ENCODE measurements around the gene DOCK4. TPM values are rescaled to one million over a fixed set of nuclear protein-coding genes. Genes with fewer than 3 reads are reported as not detected.

Gene DOCK4
- total RNA-seq, 4 donors from 2014 or later: 6.4 to 20.5 (median 9.7) TPM

DNA sequence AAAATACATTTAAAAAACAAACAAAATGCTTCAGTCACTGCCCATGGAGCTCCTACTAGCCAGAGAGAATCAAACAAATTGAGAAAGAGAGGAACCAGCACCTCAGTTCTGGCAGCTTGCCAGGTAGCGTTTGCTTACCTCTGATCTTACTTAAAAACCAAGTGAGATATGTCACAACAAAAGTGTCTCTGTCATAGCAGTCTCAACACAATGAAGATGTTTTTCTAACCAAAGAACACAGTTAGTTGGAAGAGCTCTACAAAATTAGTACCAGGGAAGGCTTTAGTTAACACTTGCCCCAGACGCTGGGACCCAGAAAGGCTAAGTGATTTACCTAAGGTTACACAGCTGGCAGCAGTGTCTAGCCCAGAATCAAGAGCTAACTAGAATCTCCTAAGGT, 3.4 kb downstream of the DOCK4 start:
- peaks cover 26% of the 10 kb centered on the region for H3K4me1 ChIP-seq
- no peak for DNase-seq (ENCODE audit: low spot score in 2 of 2)
- WGBS: 32% methylated on average over 2 of the region's 2 CpGs

DNA sequence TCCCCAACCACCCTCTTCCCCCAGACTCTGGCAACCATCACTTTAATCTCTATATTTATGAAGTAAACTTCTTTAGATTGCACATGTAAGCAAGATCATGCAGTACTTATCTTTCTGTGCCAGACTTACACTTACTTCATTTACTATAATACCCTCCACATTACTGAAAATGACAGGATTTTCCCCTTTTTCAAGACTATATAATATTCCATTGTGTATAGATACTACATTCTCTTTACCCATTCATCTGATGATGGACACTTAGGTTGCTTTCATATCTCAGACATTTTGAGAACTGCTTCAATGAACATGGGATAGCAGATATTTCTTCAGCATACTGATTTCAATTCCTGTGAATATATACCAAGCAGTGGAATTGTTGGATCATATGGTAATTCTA, 4.4 kb downstream of the DOCK4 start:
- H3K27ac ChIP-seq: no peak overlapping the region
- H3K4me1 ChIP-seq: peaks cover 18% of the 10 kb centered on the region
- no peak for DNase-seq (ENCODE audit: low spot score in 2 of 2)
- H3K36me3 ChIP-seq: no peaks in the 10 kb centered on the region
- H3K27me3 ChIP-seq: no peaks in the 10 kb centered on the region
- H3K9me3 ChIP-seq: no peaks in the 10 kb centered on the region
- TF ChIP-seq, protein P1, sequence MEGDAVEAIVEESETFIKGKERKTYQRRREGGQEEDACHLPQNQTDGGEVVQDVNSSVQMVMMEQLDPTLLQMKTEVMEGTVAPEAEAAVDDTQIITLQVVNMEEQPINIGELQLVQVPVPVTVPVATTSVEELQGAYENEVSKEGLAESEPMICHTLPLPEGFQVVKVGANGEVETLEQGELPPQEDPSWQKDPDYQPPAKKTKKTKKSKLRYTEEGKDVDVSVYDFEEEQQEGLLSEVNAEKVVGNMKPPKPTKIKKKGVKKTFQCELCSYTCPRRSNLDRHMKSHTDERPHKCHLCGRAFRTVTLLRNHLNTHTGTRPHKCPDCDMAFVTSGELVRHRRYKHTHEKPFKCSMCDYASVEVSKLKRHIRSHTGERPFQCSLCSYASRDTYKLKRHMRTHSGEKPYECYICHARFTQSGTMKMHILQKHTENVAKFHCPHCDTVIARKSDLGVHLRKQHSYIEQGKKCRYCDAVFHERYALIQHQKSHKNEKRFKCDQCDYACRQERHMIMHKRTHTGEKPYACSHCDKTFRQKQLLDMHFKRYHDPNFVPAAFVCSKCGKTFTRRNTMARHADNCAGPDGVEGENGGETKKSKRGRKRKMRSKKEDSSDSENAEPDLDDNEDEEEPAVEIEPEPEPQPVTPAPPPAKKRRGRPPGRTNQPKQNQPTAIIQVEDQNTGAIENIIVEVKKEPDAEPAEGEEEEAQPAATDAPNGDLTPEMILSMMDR (IDR thresholded peaks at IDR 0.05): no peak
- TF ChIP-seq POLR2A (IDR thresholded peaks at IDR 0.05) (no peak), EP300 (IDR thresholded peaks at IDR 0.05) (no peak), POLR2AphosphoS5 (IDR thresholded peaks at IDR 0.05) (no peak)
- H3K4me3 ChIP-seq: no peak overlapping the region

More for the DNA sequence above, 3.4 kb downstream of the DOCK4 start:
- Histone ChIP-seq H3K27ac (no peak overlapping the region), H3K9me3 (no peaks in the 10 kb centered on the region), H3K4me3 (no peak overlapping the region), H3K36me3 (no peaks in the 10 kb centered on the region), H3K27me3 (no peaks in the 10 kb centered on the region)
- TF ChIP-seq, protein P1 (IDR thresholded peaks at IDR 0.05): no peak
- TF ChIP-seq POLR2A (IDR thresholded peaks at IDR 0.05): no peak
- no peak for TF ChIP-seq POLR2AphosphoS5 (IDR thresholded peaks at IDR 0.05)
- no peak for TF ChIP-seq EP300 (IDR thresholded peaks at IDR 0.05)

DNA sequence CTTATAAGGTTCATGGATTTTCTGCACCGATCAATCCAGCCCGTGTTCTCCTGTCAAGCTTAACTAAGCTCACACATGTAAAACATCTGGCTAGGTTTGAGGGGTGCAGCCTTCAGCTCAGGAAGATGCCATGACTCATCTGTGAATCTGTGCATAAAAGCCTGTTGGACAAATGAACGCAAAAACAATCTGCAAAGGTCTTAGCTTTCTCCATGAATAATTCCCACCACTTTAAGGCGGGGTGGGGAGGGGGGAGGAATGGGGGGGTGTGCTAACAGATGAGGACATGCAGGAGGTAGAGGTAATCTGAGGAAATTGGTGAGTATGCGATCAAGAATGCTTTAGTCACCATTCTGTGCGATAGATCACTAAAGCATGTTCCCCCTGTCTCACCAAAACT, 4.8 kb downstream of the DOCK4 start:
- Histone ChIP-seq H3K27me3 (no peaks in the 10 kb centered on the region), H3K9me3 (no peaks in the 10 kb centered on the region), H3K4me1 (peaks cover 18% of the 10 kb centered on the region), H3K36me3 (no peaks in the 10 kb centered on the region), H3K4me3 (no peak overlapping the region), H3K27ac (no peak overlapping the region)
- TF ChIP-seq POLR2A (IDR thresholded peaks at IDR 0.05): no peak
- DNase-seq (ENCODE audit: low spot score in 2 of 2): no peak
- 65% methylated on average over 6 of the region's 6 CpGs for WGBS

DNA sequence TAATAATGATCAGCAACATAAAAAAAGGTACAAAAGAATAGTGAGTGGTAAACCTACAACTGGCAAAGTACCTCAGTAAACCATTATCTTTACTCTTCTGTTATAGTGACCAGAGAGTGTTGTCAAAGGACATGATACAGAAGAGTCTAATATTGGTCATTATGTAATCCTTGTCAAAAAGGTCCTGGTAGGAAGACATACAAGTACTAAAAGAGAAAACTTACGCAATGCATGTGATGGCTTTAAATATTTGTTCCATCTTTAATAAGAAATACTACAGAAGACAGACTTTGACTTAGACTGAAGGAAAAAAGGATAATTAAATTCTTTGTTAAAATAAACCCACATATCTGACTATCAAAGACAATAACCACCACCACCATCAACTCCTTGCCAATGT, 6.5 kb downstream of the DOCK4 start:
- no peak for DNase-seq (ENCODE audit: low spot score in 2 of 2)
- Histone ChIP-seq H3K4me1 (peaks cover 16% of the 10 kb centered on the region), H3K9me3 (no peaks in the 10 kb centered on the region), H3K27me3 (no peaks in the 10 kb centered on the region), H3K4me3 (no peak overlapping the region), H3K36me3 (no peaks in the 10 kb centered on the region), H3K27ac (no peak overlapping the region)
- TF ChIP-seq POLR2A (IDR thresholded peaks at IDR 0.05) (no peak), POLR2AphosphoS5 (IDR thresholded peaks at IDR 0.05) (no peak), EP300 (IDR thresholded peaks at IDR 0.05) (no peak)
- TF ChIP-seq, protein P1 (IDR thresholded peaks at IDR 0.05): no peak
- 96% methylated on average over 1 of the region's 1 CpG for WGBS

DNA sequence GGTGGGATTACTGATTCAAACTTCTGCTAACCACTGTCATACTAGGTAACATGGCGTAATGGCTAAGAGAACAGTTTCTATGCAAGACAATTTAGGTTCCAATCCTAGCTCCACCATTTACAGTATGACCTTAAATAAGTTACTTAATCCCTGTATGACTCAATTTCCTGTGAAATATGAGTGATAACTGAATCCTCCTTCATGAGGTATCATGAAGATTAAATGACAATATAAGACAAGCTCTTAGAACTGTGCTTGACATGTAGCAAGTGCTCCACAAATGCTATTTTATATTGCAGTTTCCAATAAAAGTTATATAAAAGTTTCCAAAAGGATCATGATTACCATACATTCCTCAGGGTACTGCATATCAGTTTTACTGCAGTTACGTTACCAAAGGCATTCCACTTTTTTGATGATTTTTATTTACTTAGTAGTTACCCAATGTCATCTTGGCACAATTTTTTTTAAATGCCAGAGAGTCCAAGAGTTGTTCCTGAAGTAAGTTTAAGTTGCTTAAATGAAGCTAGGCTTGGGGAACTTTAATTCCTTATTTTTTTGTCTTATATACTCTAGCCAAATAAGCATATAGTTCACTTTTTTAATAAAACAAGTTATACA, 7.1 kb downstream of the DOCK4 start:
- Histone ChIP-seq H3K4me3 (no peak overlapping the region), H3K9me3 (no peaks in the 10 kb centered on the region), H3K27me3 (no peaks in the 10 kb centered on the region), H3K36me3 (no peaks in the 10 kb centered on the region), H3K4me1 (peaks cover 11% of the 10 kb centered on the region), H3K27ac (no peak overlapping the region)
- TF ChIP-seq EP300 (IDR thresholded peaks at IDR 0.05) (no peak), POLR2AphosphoS5 (IDR thresholded peaks at IDR 0.05) (no peak), POLR2A (IDR thresholded peaks at IDR 0.05) (no peak)
- TF ChIP-seq, protein P1 (IDR thresholded peaks at IDR 0.05): no peak
- DNase-seq (ENCODE audit: low spot score in 2 of 2): no peak
- 85% methylated on average over 2 of the region's 2 CpGs for WGBS

DNA sequence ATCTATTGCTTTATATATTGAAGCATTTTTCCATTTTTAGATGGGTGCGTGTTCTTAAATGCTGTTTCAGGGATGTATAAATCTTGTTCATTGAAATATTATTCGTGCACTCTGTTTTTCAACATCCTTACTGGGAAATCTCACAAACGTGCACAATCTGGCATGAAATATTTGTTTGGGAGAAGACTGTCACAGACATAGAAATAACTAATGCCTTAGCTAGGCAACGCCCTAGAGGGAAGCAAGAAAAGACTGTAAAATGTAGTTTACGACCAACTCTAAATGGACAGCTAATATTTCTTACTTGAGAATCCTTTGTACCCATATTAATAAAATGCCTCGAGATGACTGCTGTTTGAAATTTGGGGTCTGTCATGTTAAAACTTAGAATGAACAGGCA, 8.9 kb downstream of the DOCK4 start:
- no peak overlapping the region for H3K27ac ChIP-seq
- no peaks in the 10 kb centered on the region for H3K9me3 ChIP-seq
- TF ChIP-seq POLR2AphosphoS5 (IDR thresholded peaks at IDR 0.05) (no peak), POLR2A (IDR thresholded peaks at IDR 0.05) (no peak), EP300 (IDR thresholded peaks at IDR 0.05) (no peak)
- TF ChIP-seq, protein P1 (IDR thresholded peaks at IDR 0.05): no peak
- H3K27me3 ChIP-seq: no peaks in the 10 kb centered on the region
- H3K4me3 ChIP-seq: no peak overlapping the region
- no peak for DNase-seq (ENCODE audit: low spot score in 2 of 2)
- WGBS: 64% methylated on average over 6 of the region's 6 CpGs
- no peaks in the 10 kb centered on the region for H3K36me3 ChIP-seq
- H3K4me1 ChIP-seq: no peaks in the 10 kb centered on the region
